GM12891 (cell line): ENCODE measurements around the gene HDAC11.

Experiments used
- DNase-seq: peaks from one replicate; pipeline ENCODE4 v3.0.0; 2011; ENCODE audit warnings: low spot score; ENCODE audit not compliant: insufficient read length
- FAIRE-seq: peaks from 2 replicates; lab custom pipeline; 2011; peaks lifted over from hg19 to GRCh38; lab: Jason Lieb, UNC
- PAX5 ChIP-seq: IDR thresholded peaks from 2 replicates; pipeline ENCODE4 v1.6.1; 2011; ENCODE audit warnings: low read length, moderate library complexity, mild to moderate bottlenecking; ENCODE audit not compliant: insufficient read depth, severe bottlenecking
- POLR2A ChIP-seq: IDR thresholded peaks from 2 replicates; pipeline ENCODE4 v1.6.1; 2011; ENCODE audit warnings: low read depth, low read length, control low read depth
- POLR2AphosphoS5 ChIP-seq: IDR thresholded peaks from 2 replicates; pipeline ENCODE4 v1.6.1; 2011; ENCODE audit warnings: low read depth, low read length, control low read depth
- POU2F2 ChIP-seq: IDR thresholded peaks from 2 replicates; pipeline ENCODE4 v1.6.1; 2011; ENCODE audit warnings: low read depth, mild to moderate bottlenecking, control low read depth, low read length, moderate library complexity
- SPI1 ChIP-seq: IDR thresholded peaks from 2 replicates; pipeline ENCODE4 v1.6.1; 2011; ENCODE audit warnings: low read depth, low read length, control low read depth
- TAF1 ChIP-seq: IDR thresholded peaks from 2 replicates; pipeline ENCODE4 v1.6.1; 2011; ENCODE audit warnings: low read depth, low read length, control low read depth

HDAC11 gene

GRCh38 chr3:13548696-13549622 lies 68.9 kb downstream of the HDAC11 start, which contains the start of gene FBLN2:
FBLN2 (plus strand) TSS chr3:13549125; CDS start chr3:13570356, 21,231 bp downstream.
- DNase-seq (peak; percentile 44), FAIRE-seq (no peak)
- no peak for TF ChIP-seq POU2F2
- no peak for TF ChIP-seq POLR2A
- no peak for TF ChIP-seq PAX5
- TF ChIP-seq TAF1, result no peak
- TF ChIP-seq POLR2AphosphoS5, result no peak
- TF ChIP-seq SPI1, result no peak

GRCh38 chr3:13549623-13550422 lies 69.7 kb downstream of the HDAC11 start:
- FAIRE-seq, result peak; percentile 28
- DNase-seq, result no peak
- TF ChIP-seq SPI1, result no peak
- no peak for TF ChIP-seq POLR2A
- TF ChIP-seq TAF1, result no peak
- TF ChIP-seq PAX5, result no peak
- TF ChIP-seq POLR2AphosphoS5, result no peak
- TF ChIP-seq POU2F2, result no peak

- TF ChIP-seq POLR2A (no peak), POLR2AphosphoS5 (no peak), SPI1 (no peak), PAX5 (no peak), POU2F2 (no peak), TAF1 (no peak)
- no peak for DNase-seq
- no peak for FAIRE-seq
These were observed 70.3 kb downstream of the HDAC11 start for GRCh38 chr3:13550423-13550690.

- DNase-seq (no peak), FAIRE-seq (no peak)
- TF ChIP-seq SPI1 (no peak), POLR2AphosphoS5 (no peak), POU2F2 (no peak), POLR2A (no peak), PAX5 (no peak)
These were observed 70.8 kb downstream of the HDAC11 start for GRCh38 chr3:13550791-13551360.

GRCh38 chr3:13552857-13553652 lies 72.9 kb downstream of the HDAC11 start:
- no peak for DNase-seq
- no peak for TF ChIP-seq PAX5
- no peak for TF ChIP-seq POLR2AphosphoS5
- TF ChIP-seq POU2F2, result no peak
- TF ChIP-seq SPI1, result no peak
- no peak for TF ChIP-seq POLR2A
- TF ChIP-seq TAF1, result no peak
- no peak for FAIRE-seq

GRCh38 chr3:13553686-13554085 lies 73.6 kb downstream of the HDAC11 start:
- no peak for DNase-seq
- TF ChIP-seq POLR2AphosphoS5, result no peak
- TF ChIP-seq POU2F2, result no peak
- no peak for TF ChIP-seq SPI1
- TF ChIP-seq TAF1, result no peak
- TF ChIP-seq PAX5, result no peak
- TF ChIP-seq POLR2A, result no peak
- FAIRE-seq, result no peak

- no peak for FAIRE-seq
- no peak for TF ChIP-seq POU2F2
- no peak for TF ChIP-seq POLR2A
- no peak for TF ChIP-seq POLR2AphosphoS5
- TF ChIP-seq PAX5, result no peak
- TF ChIP-seq SPI1, result no peak
- no peak for TF ChIP-seq TAF1
These were observed 75.6 kb downstream of the HDAC11 start for GRCh38 chr3:13555753-13556152.

More at GRCh38 chr3:13555753-13556152, 75.6 kb downstream of the HDAC11 start:
- DNase-seq, result no peak
